Activated T-cell treated with anti-CD3 and anti-CD28 coated beads, Interleukin-2, amount 50 U/mL, for 72 hours (primary cell): Measurements from ENCODE around the gene SLC5A10. TPM values are rescaled to one million over a fixed set of nuclear protein-coding genes. Genes with fewer than 3 reads are reported as not detected.
"Not testable (repeated sequence)": the region's sequence is repeated elsewhere in the genome, so short reads cannot be mapped to it uniquely, and the experiment has no call there.

Experiments
- ATAC-seq, 2 donors: fragments of 150-1000 bp; cut with Tn5 transposase; replicated peaks in 1 of 2; 2 replicates each; pipeline ENCODE4 v1.10.0; 2021; ENCODE audit warnings: moderate library complexity in 2 of 2, mild to moderate bottlenecking in 1 of 2
- DNase-seq, 2 donors: peaks; one replicate each; pipeline ENCODE4 v3.0.0; 2021 to 2022; ENCODE audit warnings: mixed read lengths in 1 of 2
- H3K27ac Mint-ChIP-seq: one replicate; pipeline ENCODE4 v1.8.0; 2022; ENCODE audit warnings: mild to moderate bottlenecking, moderate library complexity, mixed read lengths
- H3K27me3 Mint-ChIP-seq: one replicate; pipeline ENCODE4 v1.8.0; 2022; ENCODE audit warnings: low read depth, mixed read lengths
- H3K36me3 Mint-ChIP-seq, 2 donors: one replicate each; pipeline ENCODE4 v1.8.0; 2022; ENCODE audit warnings: mixed read lengths in 2 of 2, mild to moderate bottlenecking in 1 of 2; ENCODE audit not compliant: insufficient read depth in 2 of 2
- H3K4me1 Mint-ChIP-seq: one replicate; pipeline ENCODE4 v1.8.0; 2022; ENCODE audit warnings: low read depth, mixed read lengths
- H3K4me3 Mint-ChIP-seq, 2 donors: one replicate each; pipeline ENCODE4 v1.8.0; 2022; ENCODE audit warnings: mild to moderate bottlenecking in 2 of 2, mixed read lengths in 2 of 2, moderate library complexity in 2 of 2
- H3K9me3 Mint-ChIP-seq, 2 donors: one replicate each; pipeline ENCODE4 v1.8.0; 2022; ENCODE audit warnings: mixed read lengths in 2 of 2
- total RNA-seq, 2 donors: library from RNA; stranded (reverse); gene quantifications; one replicate each; pipeline ENCODE4 v1.2.3, GENCODE V29; 2022

Gene SLC5A10
- total RNA-seq, 2 donors from 2014 or later = not detected

DNA sequence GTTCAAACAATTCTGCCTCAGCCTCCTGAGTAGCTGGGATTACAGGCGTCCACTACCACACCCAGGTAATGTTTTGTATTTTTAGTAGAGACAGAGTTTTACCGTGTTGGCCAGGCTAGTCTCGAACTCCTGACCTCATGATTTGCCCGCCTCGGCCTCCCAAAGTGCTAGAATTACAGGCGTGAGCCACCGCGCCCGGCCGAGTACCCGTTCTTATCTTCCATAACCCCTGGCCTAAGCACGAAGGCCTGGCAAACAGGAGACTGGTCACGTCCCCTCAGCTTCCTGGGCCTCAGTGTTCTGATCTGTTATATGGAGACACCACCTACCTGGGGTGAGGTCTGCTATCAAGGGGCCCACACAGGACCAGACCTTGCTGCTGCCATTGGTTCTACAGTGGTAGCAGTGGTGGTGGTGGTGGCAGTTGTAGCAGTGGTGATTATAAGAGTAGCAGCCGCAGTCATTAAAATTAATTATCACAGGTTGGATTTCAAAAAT is 1.3 kb downstream of the SLC5A10 start:
- H3K4me1 Mint-ChIP-seq = peaks cover 16% of the 10 kb centered on the region

DNA sequence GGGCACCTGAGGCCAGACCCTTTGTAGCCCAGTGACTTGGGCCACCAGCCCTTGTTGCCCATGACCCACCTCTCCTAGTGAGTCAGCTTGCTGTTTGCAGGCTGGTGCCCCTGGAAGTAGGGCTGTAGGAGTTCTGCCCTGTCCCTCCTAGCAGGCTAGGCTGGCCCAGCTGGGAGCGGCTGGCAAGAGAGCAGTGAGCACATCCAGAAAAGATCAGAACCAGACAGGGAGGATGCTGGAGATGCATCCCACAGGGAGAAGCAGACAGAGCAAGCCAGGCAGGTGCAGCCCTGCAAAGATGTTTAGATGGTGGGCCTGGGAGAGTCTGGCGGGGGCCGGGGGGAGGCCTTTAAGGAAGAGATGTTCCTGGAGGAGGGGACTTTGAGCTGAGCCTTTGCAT is 2.4 kb downstream of the SLC5A10 start:
- Mint-ChIP-seq H3K9me3 (no peaks in the 10 kb centered on the region), H3K27me3 (no peaks in the 10 kb centered on the region), H3K27ac (no peak overlapping the region), H3K4me1 (peaks cover 16% of the 10 kb centered on the region), H3K36me3 (peaks cover 0 to 1% of the 10 kb centered on the region in 2 donors), H3K4me3 (no peak overlapping the region)
- no peak for DNase-seq
- ATAC-seq = no peak

More for the DNA sequence above, 1.3 kb downstream of the SLC5A10 start:
- H3K27ac Mint-ChIP-seq = no peak overlapping the region
- ATAC-seq = no peak
- no peaks in the 10 kb centered on the region for H3K27me3 Mint-ChIP-seq
- H3K9me3 Mint-ChIP-seq = no peaks in the 10 kb centered on the region
- peaks cover 0 to 1% of the 10 kb centered on the region in 2 donors for H3K36me3 Mint-ChIP-seq
- H3K4me3 Mint-ChIP-seq = no peak overlapping the region
- no peak for DNase-seq

DNA sequence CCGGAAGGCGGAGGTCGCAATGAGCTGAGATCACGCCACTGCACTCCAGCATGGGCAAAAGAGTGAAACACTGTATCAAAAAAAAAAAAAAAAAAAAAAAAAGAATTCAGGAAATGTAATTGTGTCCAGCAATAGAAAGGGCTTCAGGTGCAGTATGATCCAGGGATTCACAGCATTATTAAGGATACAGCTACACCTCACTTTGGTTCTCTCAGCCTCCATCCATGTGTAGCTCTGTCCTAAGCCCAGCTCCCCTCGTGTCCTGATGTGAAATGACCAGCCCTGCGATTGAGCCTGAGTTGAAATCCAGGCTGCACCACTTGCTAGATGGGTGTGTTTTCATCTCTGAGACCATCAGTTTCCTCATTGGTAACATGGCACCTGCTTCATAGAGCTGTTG is 3.0 kb downstream of the SLC5A10 start:
- H3K27me3 Mint-ChIP-seq = no peaks in the 10 kb centered on the region
- DNase-seq (no peak), ATAC-seq (no peak)
- H3K9me3 Mint-ChIP-seq = no peaks in the 10 kb centered on the region
- H3K4me3 Mint-ChIP-seq = peak overlapping the region in 1 of 2 donors; percentile 68
- H3K4me1 Mint-ChIP-seq = peaks cover 16% of the 10 kb centered on the region
- H3K27ac Mint-ChIP-seq = no peak overlapping the region
- H3K36me3 Mint-ChIP-seq = peaks cover 0 to 1% of the 10 kb centered on the region in 2 donors

- peak overlapping the region in 1 of 2 donors; percentile 68 for H3K4me3 Mint-ChIP-seq
- H3K27ac Mint-ChIP-seq = not testable (repeated sequence)
These were observed 4.1 kb downstream of the SLC5A10 start for GRCh38 chr17:18956021-18956420.

GRCh38 chr17:18956581-18956980 is 4.6 kb downstream of the SLC5A10 start:
- Mint-ChIP-seq H3K27me3 (no peaks in the 10 kb centered on the region), H3K9me3 (no peaks in the 10 kb centered on the region), H3K27ac (no peak overlapping the region), H3K4me1 (peaks cover 28% of the 10 kb centered on the region), H3K36me3 (peaks cover 0 to 1% of the 10 kb centered on the region in 2 donors), H3K4me3 (no peak overlapping the region)
- ATAC-seq = no peak
- no peak for DNase-seq

More at GRCh38 chr17:18956021-18956420, 4.1 kb downstream of the SLC5A10 start:
- DNase-seq, H3K36me3 Mint-ChIP-seq, H3K27me3 Mint-ChIP-seq, H3K9me3 Mint-ChIP-seq, ATAC-seq: not testable (repeated sequence)
- peaks cover 24% of the 10 kb centered on the region for H3K4me1 Mint-ChIP-seq

- H3K4me3 Mint-ChIP-seq = no peak overlapping the region
- H3K4me1 Mint-ChIP-seq = peaks cover 35% of the 10 kb centered on the region
- DNase-seq = no peak
- H3K27me3 Mint-ChIP-seq = no peaks in the 10 kb centered on the region
- no peaks in the 10 kb centered on the region for H3K9me3 Mint-ChIP-seq
- H3K27ac Mint-ChIP-seq = no peak overlapping the region
- H3K36me3 Mint-ChIP-seq = peaks cover 0 to 1% of the 10 kb centered on the region in 2 donors
- no peak for ATAC-seq
These were observed 5.9 kb downstream of the SLC5A10 start for GRCh38 chr17:18957831-18958230.

- H3K36me3 Mint-ChIP-seq = peaks cover 0 to 1% of the 10 kb centered on the region in 2 donors
- DNase-seq = no peak
- ATAC-seq = no peak
- peaks cover 41% of the 10 kb centered on the region for H3K4me1 Mint-ChIP-seq
- no peak overlapping the region for H3K4me3 Mint-ChIP-seq
- H3K27me3 Mint-ChIP-seq = no peaks in the 10 kb centered on the region
- no peak overlapping the region for H3K27ac Mint-ChIP-seq
- H3K9me3 Mint-ChIP-seq = no peaks in the 10 kb centered on the region
These were observed 6.6 kb downstream of the SLC5A10 start for GRCh38 chr17:18958611-18959010.

DNA sequence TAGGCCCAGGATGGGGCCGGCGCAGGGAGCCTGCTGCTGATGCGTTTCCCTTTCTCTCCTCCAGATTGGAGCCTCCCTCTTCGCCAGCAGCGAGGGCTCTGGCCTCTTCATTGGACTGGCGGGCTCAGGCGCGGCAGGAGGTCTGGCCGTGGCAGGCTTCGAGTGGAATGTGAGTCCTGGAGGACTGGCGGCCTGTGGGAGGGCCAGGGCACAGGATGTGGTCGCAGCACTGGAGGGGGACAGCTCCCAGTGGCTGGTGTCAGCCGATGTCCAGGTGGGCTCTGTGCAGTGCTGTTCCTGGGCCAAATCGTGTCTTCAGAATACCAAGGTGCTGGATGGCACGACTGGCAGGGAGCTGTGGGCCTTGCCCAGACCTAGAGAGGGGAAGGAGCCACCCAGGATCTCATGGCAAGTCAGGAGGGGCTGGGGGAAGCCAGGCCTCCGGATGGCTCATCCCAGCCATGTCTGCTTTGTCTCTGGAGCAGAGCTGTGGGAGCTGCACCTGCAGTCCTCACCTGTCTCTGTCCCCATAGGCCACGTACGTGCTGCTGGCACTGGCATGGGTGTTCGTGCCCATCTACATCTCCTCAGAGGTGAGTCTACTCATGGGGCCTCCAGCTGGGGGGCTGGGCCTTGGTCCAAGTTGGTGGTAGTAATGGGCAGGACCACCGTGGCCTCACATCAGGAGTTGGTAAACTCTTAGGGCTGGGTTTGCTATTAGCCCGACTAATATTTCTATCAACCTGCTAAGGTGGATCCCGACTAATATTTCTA is 7.3 kb downstream of the SLC5A10 start:
- DNase-seq (no peak), ATAC-seq (no peak)
- Mint-ChIP-seq H3K36me3 (peaks cover 0 to 1% of the 10 kb centered on the region in 2 donors), H3K27ac (no peak overlapping the region), H3K9me3 (no peaks in the 10 kb centered on the region), H3K27me3 (no peaks in the 10 kb centered on the region), H3K4me1 (peaks cover 36% of the 10 kb centered on the region), H3K4me3 (no peak overlapping the region)

DNA sequence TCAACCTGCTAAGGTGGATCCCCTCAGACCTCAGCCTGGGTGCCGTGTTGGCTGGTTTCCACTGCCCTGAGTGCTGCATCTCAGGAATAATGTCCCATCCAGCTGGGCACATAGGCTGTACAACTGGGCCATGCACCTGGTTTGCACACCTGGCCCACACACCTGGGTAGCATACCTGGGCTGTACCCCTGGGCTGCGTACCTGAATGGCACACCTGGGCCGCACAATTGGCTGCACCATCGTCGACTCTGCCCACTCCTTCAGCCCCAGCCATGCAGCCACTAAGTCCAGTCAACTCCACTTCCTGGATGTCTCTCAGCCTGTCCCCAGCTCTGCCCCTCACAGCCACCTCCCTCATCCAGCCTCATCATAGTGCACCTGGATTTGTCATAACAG is 7.9 kb downstream of the SLC5A10 start:
- peaks cover 32% of the 10 kb centered on the region for H3K4me1 Mint-ChIP-seq
- no peak overlapping the region for H3K27ac Mint-ChIP-seq
- no peaks in the 10 kb centered on the region for H3K9me3 Mint-ChIP-seq
- no peak for DNase-seq
- no peak for ATAC-seq
- H3K36me3 Mint-ChIP-seq = peaks cover 0 to 1% of the 10 kb centered on the region in 2 donors
- no peaks in the 10 kb centered on the region for H3K27me3 Mint-ChIP-seq
- H3K4me3 Mint-ChIP-seq = no peak overlapping the region

- no peak for ATAC-seq
- Mint-ChIP-seq H3K36me3 (peaks cover 0 to 1% of the 10 kb centered on the region in 2 donors), H3K4me1 (peaks cover 31% of the 10 kb centered on the region), H3K9me3 (no peaks in the 10 kb centered on the region), H3K27ac (no peak overlapping the region), H3K4me3 (no peak overlapping the region), H3K27me3 (no peaks in the 10 kb centered on the region)
- no peak for DNase-seq
These were observed 8.3 kb downstream of the SLC5A10 start for GRCh38 chr17:18960241-18960665.

- H3K4me1 Mint-ChIP-seq = peaks cover 25% of the 10 kb centered on the region
- H3K9me3 Mint-ChIP-seq = no peaks in the 10 kb centered on the region
- ATAC-seq (peak; percentile 87 to 88), DNase-seq (peak; percentile 85 to 91)
- peak overlapping the region in 1 of 2 donors; percentile 13 for H3K4me3 Mint-ChIP-seq
- no peaks in the 10 kb centered on the region for H3K36me3 Mint-ChIP-seq
- no peaks in the 10 kb centered on the region for H3K27me3 Mint-ChIP-seq
- no peak overlapping the region for H3K27ac Mint-ChIP-seq
These were observed 9.0 kb downstream of the SLC5A10 start for GRCh38 chr17:18960803-18961511.

DNA sequence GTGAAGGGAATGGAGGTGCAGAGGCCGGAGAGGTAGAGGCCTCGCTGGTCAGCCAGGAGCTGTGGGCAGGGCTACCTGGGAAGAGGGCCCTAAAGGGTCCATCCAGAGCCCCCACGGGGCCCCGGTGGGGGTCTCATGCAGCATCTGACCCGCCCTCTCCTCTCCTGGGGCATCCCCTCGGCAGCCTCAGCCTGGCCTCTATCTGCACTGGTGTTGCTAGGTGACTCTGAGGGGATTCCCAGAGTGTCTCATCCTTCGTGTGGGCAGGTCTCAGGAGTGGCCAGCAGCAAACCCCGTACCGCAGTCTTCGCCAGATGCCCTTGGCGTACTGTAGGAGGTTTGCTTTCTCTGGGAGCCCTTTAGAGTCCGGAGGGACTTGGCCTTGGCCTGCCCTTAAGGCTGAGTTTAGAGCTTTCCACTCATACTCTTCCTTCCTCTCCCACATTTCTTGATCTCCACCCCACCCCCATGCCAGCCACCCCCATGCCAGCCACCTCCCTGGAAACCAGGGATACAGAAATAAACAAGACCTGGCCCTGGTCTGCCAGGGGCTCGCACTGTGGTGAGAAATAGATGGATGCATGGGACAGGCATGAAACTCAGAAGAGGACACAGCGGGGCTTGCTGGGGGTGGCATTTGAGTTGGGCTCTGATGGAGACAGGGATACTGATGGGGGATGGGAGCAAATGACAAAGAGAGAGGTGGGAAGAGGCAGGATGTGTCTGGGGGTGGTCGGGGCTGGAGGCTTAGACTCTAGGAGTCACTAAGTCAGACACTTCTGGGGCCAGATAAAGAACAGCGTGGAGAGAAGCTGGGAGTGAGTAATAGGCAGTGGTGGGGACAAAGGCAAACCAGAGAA is 9.9 kb downstream of the SLC5A10 start:
- H3K27ac Mint-ChIP-seq = no peak overlapping the region
- no peak overlapping the region for H3K4me3 Mint-ChIP-seq

DNA sequence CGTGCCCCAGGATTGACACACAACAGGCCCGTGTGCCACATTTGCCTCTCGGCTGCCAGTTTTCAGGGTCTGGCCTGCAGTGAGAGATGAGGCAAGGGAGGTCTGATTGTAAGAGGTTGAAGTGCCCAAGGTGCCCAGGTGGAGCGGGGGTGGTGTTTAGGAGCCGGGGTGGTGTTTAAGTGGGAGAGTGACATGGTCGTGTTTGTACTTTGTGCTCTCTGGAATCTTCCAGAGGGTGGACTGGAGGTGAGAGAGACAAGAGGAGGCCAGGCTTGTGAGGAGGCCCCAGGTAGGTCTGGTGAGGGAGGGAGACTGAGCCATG is 10.5 kb downstream of the SLC5A10 start:
- Mint-ChIP-seq H3K27me3 (no peaks in the 10 kb centered on the region), H3K9me3 (no peaks in the 10 kb centered on the region), H3K27ac (no peak overlapping the region), H3K36me3 (no peaks in the 10 kb centered on the region), H3K4me1 (peaks cover 25% of the 10 kb centered on the region), H3K4me3 (no peak overlapping the region)
- ATAC-seq (no peak), DNase-seq (no peak)

More for the DNA sequence above, 9.9 kb downstream of the SLC5A10 start:
- H3K36me3 Mint-ChIP-seq = no peaks in the 10 kb centered on the region
- no peaks in the 10 kb centered on the region for H3K27me3 Mint-ChIP-seq
- H3K9me3 Mint-ChIP-seq = no peaks in the 10 kb centered on the region
- peak; percentile 22 to 33 for DNase-seq
- peaks cover 25% of the 10 kb centered on the region for H3K4me1 Mint-ChIP-seq
- peak; percentile 36 to 67 for ATAC-seq
